OCI-LY7 (cell line): ENCODE results near the gene ANXA3. TPM values are rescaled to one million over a fixed set of nuclear protein-coding genes. Genes with fewer than 3 reads are reported as not detected.
A peak's percentile ranks its signal among the peaks of the same experiment; 100 is the strongest.

Experiments used
- BruUV-seq: library from RNA; stranded (reverse); fragments of 400-500 nt; replicated peaks from 2 replicates; lab custom pipeline; 2021; lab: Mats Ljungman, UMichigan
- CTCF ChIA-PET: fragments of 300-600 bp; sonication (Branson Sonifier 250); formaldehyde crosslinking; loops from one replicate; lab custom pipeline; 2022; ENCODE audit warnings: antibody characterized with exemption; ENCODE audit not compliant: unreplicated experiment; lab: Charles Lee
- POLR2A ChIA-PET: fragments of 300-600 bp; sonication (Branson Sonifier 250); formaldehyde crosslinking; loops from one replicate; lab custom pipeline; 2022; ENCODE audit warnings: antibody characterized with exemption; lab: Charles Lee
- DNase-seq: peaks from one replicate; pipeline ENCODE4 v3.0.0-alpha.2; 2015; ENCODE audit warnings: low spot score
- H2AFZ ChIP-seq: fragments of 200-600 bp; sonication (generic), shearing (Covaris generic); 2 replicates; pipeline ENCODE4 v1.6.1; 2014; ENCODE audit warnings: mild to moderate bottlenecking, antibody characterized with exemption, low read length, moderate library complexity
- H3K27ac ChIP-seq: fragments of 200-600 bp; sonication (generic); 2 replicates; pipeline ENCODE4 v1.5.1; 2014; ENCODE audit warnings: mixed run types, low read depth, mild to moderate bottlenecking, moderate library complexity, low read length, inconsistent platforms; ENCODE audit not compliant: poor library complexity, severe bottlenecking
- H3K36me3 ChIP-seq: fragments of 200-600 bp; sonication (generic); 2 replicates; pipeline ENCODE4 v1.6.1; 2014; ENCODE audit warnings: mild to moderate bottlenecking, antibody characterized with exemption, low read length, moderate library complexity, mixed read lengths; ENCODE audit not compliant: insufficient read depth
- H3K4me1 ChIP-seq: fragments of 200-600 bp; sonication (generic); 2 replicates; pipeline ENCODE4 v1.5.1; 2014; ENCODE audit warnings: mild to moderate bottlenecking, low read length; ENCODE audit not compliant: insufficient read depth, poor library complexity, severe bottlenecking
- H3K4me2 ChIP-seq: fragments of 200-600 bp; sonication (generic); 2 replicates; pipeline ENCODE4 v1.6.1; 2014; ENCODE audit warnings: mild to moderate bottlenecking, low read length
- H3K4me3 ChIP-seq: fragments of 200-600 bp; sonication (generic); 2 replicates; pipeline ENCODE4 v1.5.1; 2014; ENCODE audit warnings: mild to moderate bottlenecking, low read depth, low read length; ENCODE audit not compliant: poor library complexity, severe bottlenecking
- H3K79me2 ChIP-seq: fragments of 200-600 bp; sonication (generic); 2 replicates; pipeline ENCODE4 v1.6.1; 2016; ENCODE audit warnings: low read depth, mild to moderate bottlenecking, low read length, moderate library complexity, mixed read lengths; ENCODE audit not compliant: insufficient read depth
- H3K9me2 ChIP-seq: fragments of 200-600 bp; sonication (generic); 2 replicates; pipeline ENCODE4 v1.6.1; 2016; ENCODE audit warnings: mild to moderate bottlenecking, low read length, mixed read lengths; ENCODE audit not compliant: insufficient read depth
- H3K9me3 ChIP-seq: fragments of 200-600 bp; sonication (generic); 2 replicates; pipeline ENCODE4 v1.6.1; 2014; ENCODE audit warnings: mild to moderate bottlenecking, mixed run types, low read length, mixed read lengths
- H4K20me1 ChIP-seq: fragments of 200-600 bp; sonication (generic); 2 replicates; pipeline ENCODE4 v1.6.1; 2014; ENCODE audit warnings: mild to moderate bottlenecking, antibody characterized with exemption, low read length, moderate library complexity, mixed read lengths; ENCODE audit not compliant: insufficient read depth
- CTCF ChIP-seq: fragments of 200-600 bp; sonication (generic); conservative IDR thresholded peaks from 2 replicates; pipeline ENCODE4 v1.5.1; 2014; ENCODE audit warnings: mild to moderate bottlenecking, antibody characterized with exemption, low read length, moderate library complexity, mixed read lengths
- EZH2phosphoT487 ChIP-seq: fragments of 200-600 bp; sonication (generic); IDR thresholded peaks from 2 replicates; pipeline ENCODE4 v1.6.1; 2018; ENCODE audit warnings: low read depth, borderline replicate concordance, mild to moderate bottlenecking, mixed run types, antibody characterized with exemption, low read length, moderate library complexity, mixed read lengths
- intact Hi-C: fragments of 100-400 bp; cut with micrococcal nuclease; formaldehyde crosslinking; loops from one replicate; pipeline ENCODE4 v1.10.0; 2022; ENCODE audit not compliant: unreplicated experiment
- total RNA-seq, 2 experiments: library from RNA; depleted of rRNA in 1 of 2; stranded (reverse); fragments of >200 nt in 1 of 2; shearing (Covaris generic) in 1 of 2; gene quantifications; 2 replicates each; pipeline ENCODE4 v1.2.3, GENCODE V29; 2014 to 2022

Gene ANXA3
- total RNA-seq, 2 experiments from 2014 or later: not detected

GRCh38 chr4:78622253-78622979 is 70.8 kb downstream of the ANXA3 start:
- no TSS peak for BruUV-seq
- POLR2A ChIA-PET: interaction anchor here (0.5 to 1.6 kb wide), 3 partner anchors 8 to 35 kb away, joined by 3 to 8 read pairs (median 4); no protein-coding TSS in a partner anchor
- no peak overlapping the region for H2AFZ ChIP-seq

GRCh38 chr4:78624048-78624447 is 72.5 kb downstream of the ANXA3 start:
- intact Hi-C loops: no loop called here
- CTCF ChIA-PET: no interaction called here

More at GRCh38 chr4:78622253-78622979, 70.8 kb downstream of the ANXA3 start:
- H3K4me2 ChIP-seq: no peak overlapping the region
- no peak for TF ChIP-seq EZH2phosphoT487
- TF ChIP-seq CTCF: no peak
- H3K36me3 ChIP-seq: no peaks in the 10 kb centered on the region
- H3K9me2 ChIP-seq: no peaks in the 10 kb centered on the region
- no peaks in the 10 kb centered on the region for H3K79me2 ChIP-seq
- no peaks in the 10 kb centered on the region for H3K9me3 ChIP-seq
- no peak for DNase-seq
- H3K4me3 ChIP-seq: no peak overlapping the region
- H3K27ac ChIP-seq: no peak overlapping the region
- H3K4me1 ChIP-seq: no peaks in the 10 kb centered on the region
- no peaks in the 10 kb centered on the region for H4K20me1 ChIP-seq
- intact Hi-C loops: no loop called here
- CTCF ChIA-PET: no interaction called here

More at GRCh38 chr4:78624048-78624447, 72.5 kb downstream of the ANXA3 start:
- no peak for DNase-seq
- POLR2A ChIA-PET: interaction anchor here (0.6 to 1.6 kb wide), 8 partner anchors 8 to 411 kb away, joined by 3 to 4 read pairs (median 4); no protein-coding TSS in a partner anchor
- BruUV-seq: no TSS peak
- no peak overlapping the region for H3K27ac ChIP-seq
- H3K4me2 ChIP-seq: no peak overlapping the region
- H3K9me2 ChIP-seq: no peaks in the 10 kb centered on the region
- TF ChIP-seq EZH2phosphoT487 (no peak), CTCF (no peak)
- no peaks in the 10 kb centered on the region for H3K79me2 ChIP-seq
- H3K4me3 ChIP-seq: no peak overlapping the region
- H3K36me3 ChIP-seq: no peaks in the 10 kb centered on the region
- peak overlapping the region; percentile 47; the same call in 1 of the 2 replicates for H2AFZ ChIP-seq
- H3K4me1 ChIP-seq: peaks cover 2% of the 10 kb centered on the region
- no peaks in the 10 kb centered on the region for H3K9me3 ChIP-seq
- no peaks in the 10 kb centered on the region for H4K20me1 ChIP-seq
